Ascending aorta (tissue), 2 donors: ENCODE measurements around the gene SCRT2. TPM values are rescaled to one million over a fixed set of nuclear protein-coding genes. Genes with fewer than 3 reads are reported as not detected.

ENCODE experiments used
- DNase-seq, 2 donors: peaks; one replicate each; pipeline ENCODE4 v3.0.0-alpha.2; 2019; ENCODE audit warnings: low spot score in 2 of 2
- H3K27ac ChIP-seq, 2 donors: fragments of 200-600 bp; sonication (generic); one replicate each; pipeline ENCODE4 v1.5.1; 2016 to 2017; ENCODE audit warnings: mild to moderate bottlenecking in 1 of 2
- H3K27me3 ChIP-seq: fragments of 200-600 bp; sonication (generic); one replicate; pipeline ENCODE4 v1.5.1; 2017
- H3K36me3 ChIP-seq, 2 donors: fragments of 200-600 bp; sonication (generic); one replicate each; pipeline ENCODE4 v1.5.1; 2016
- H3K4me1 ChIP-seq, 2 donors: fragments of 200-600 bp; sonication (generic); one replicate each; pipeline ENCODE4 v1.5.1; 2016 to 2017; ENCODE audit warnings: mild to moderate bottlenecking in 1 of 2
- H3K4me3 ChIP-seq, 2 donors: fragments of 200-600 bp; sonication (generic); one replicate each; pipeline ENCODE4 v1.5.1; 2016 to 2017; ENCODE audit warnings: mild to moderate bottlenecking in 1 of 2
- H3K9me3 ChIP-seq, 2 donors: fragments of 200-600 bp; sonication (generic); one replicate each; pipeline ENCODE4 v1.5.1; 2016
- CTCF ChIP-seq, 3 experiments: fragments of 200-600 bp in 2 of 3; fragments of 450-650 bp in 1 of 3; sonication (generic) in 2 of 3; IDR thresholded peaks; one replicate each; pipeline ENCODE4 v1.5.1; 2016 to 2019; ENCODE audit warnings: antibody characterized with exemption in 3 of 3, mild to moderate bottlenecking in 1 of 3, moderate library complexity in 1 of 3
- intact Hi-C: fragments of 100-400 bp; cut with DNase I; formaldehyde crosslinking; loops from one replicate; pipeline ENCODE4 v1.15.1; 2023
- total RNA-seq: library from RNA; depleted of rRNA; stranded (reverse); fragments of >200 nt; gene quantifications from one replicate; pipeline ENCODE4 v1.1.0, GENCODE V29; 2016

The SCRT2 gene
- total RNA-seq, 1 donor from 2014 or later: not detected

GRCh38 chr20:719068-719467 is 43.5 kb upstream of the SCRT2 start:
- intact Hi-C loops: no loop called here
- no peak for DNase-seq
- H3K27me3 ChIP-seq: no peaks in the 10 kb centered on the region

GRCh38 chr20:717832-718231 is 42.2 kb upstream of the SCRT2 start:
- Histone ChIP-seq H3K27me3 (no peaks in the 10 kb centered on the region), H3K27ac (no peak overlapping the region), H3K4me3 (no peak overlapping the region), H3K36me3 (no peaks in the 10 kb centered on the region), H3K4me1 (no peaks in the 10 kb centered on the region), H3K9me3 (peaks cover 0 to 5% of the 10 kb centered on the region in 2 donors)
- intact Hi-C loops: no loop called here
- no peak for TF ChIP-seq CTCF (IDR thresholded peaks at IDR 0.05)
- DNase-seq: no peak

More at GRCh38 chr20:719068-719467, 43.5 kb upstream of the SCRT2 start:
- Histone ChIP-seq H3K4me3 (no peak overlapping the region), H3K9me3 (peaks cover 0 to 3% of the 10 kb centered on the region in 2 donors), H3K4me1 (no peaks in the 10 kb centered on the region), H3K36me3 (no peaks in the 10 kb centered on the region), H3K27ac (no peak overlapping the region)
- TF ChIP-seq CTCF (IDR thresholded peaks at IDR 0.05): no peak

- intact Hi-C loops: no loop called here
- no peak for TF ChIP-seq CTCF (IDR thresholded peaks at IDR 0.05)
- no peak for DNase-seq
- no peak overlapping the region for H3K27ac ChIP-seq
- H3K4me1 ChIP-seq: no peaks in the 10 kb centered on the region
- no peaks in the 10 kb centered on the region for H3K27me3 ChIP-seq
- H3K36me3 ChIP-seq: no peaks in the 10 kb centered on the region
- no peak overlapping the region for H3K4me3 ChIP-seq
- peaks cover 0 to 5% of the 10 kb centered on the region in 2 donors for H3K9me3 ChIP-seq
Measured at GRCh38 chr20:717271-717670, 41.7 kb upstream of the SCRT2 start.

DNA sequence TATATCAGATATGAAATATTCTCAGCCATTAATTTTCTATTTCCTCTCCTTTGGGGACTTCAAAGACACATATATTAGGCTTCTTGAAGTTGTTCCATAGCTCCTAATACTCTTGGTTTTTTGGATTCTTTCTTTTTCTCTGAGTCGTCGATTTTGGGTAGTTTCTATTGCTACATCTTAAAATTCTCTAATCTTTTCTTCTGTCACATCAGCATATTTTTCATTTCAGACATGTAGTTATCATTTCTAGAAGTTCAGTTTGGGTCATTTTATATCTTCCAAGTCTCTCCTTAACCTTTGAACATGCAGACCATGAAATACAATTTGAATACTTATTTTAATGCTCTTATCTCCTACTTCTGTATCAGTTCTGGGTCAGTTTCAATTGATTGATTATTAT is 38.9 kb upstream of the SCRT2 start:
- H3K4me1 ChIP-seq: no peaks in the 10 kb centered on the region
- no peak overlapping the region for H3K4me3 ChIP-seq
- no peak for TF ChIP-seq CTCF (IDR thresholded peaks at IDR 0.05)
- no peak for DNase-seq
- H3K27me3 ChIP-seq: peaks cover 5% of the 10 kb centered on the region
- peaks cover 0 to 5% of the 10 kb centered on the region in 2 donors for H3K9me3 ChIP-seq
- no peak overlapping the region for H3K27ac ChIP-seq
- intact Hi-C loops: no loop called here
- no peaks in the 10 kb centered on the region for H3K36me3 ChIP-seq

DNA sequence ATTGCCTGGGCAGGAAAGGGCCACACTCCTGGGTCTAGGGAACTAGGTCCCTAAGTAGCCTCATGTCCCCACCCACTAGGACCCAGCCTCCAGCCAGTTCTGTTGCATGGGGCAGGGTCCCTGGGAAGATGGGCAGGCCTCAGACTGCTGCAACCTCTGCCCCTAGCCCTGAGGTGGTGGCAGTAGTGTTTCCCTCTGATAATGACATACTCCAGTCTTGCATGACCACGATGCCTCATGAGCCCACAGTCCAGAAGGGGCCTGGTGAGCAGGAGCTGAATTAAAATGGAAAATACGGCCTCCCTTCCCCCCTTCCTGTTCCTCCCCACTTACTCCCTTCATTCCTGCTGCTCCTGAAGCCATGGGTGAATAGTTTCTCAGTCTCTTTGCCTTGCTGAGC is 36.0 kb upstream of the SCRT2 start:
- H3K27me3 ChIP-seq: peaks cover 5% of the 10 kb centered on the region
- no peak for TF ChIP-seq CTCF (IDR thresholded peaks at IDR 0.05)
- DNase-seq: no peak
- no peaks in the 10 kb centered on the region for H3K36me3 ChIP-seq
- H3K9me3 ChIP-seq: peaks cover 0 to 5% of the 10 kb centered on the region in 2 donors
- H3K4me3 ChIP-seq: no peak overlapping the region
- H3K27ac ChIP-seq: no peak overlapping the region
- H3K4me1 ChIP-seq: no peaks in the 10 kb centered on the region
- intact Hi-C loops: no loop called here
